Stomach smooth muscle (tissue), 2 donors: ENCODE results near the gene WNT3A.

ENCODE experiments used
- H3K27ac ChIP-seq: one replicate; pipeline ENCODE4 v1.7.0; 2013; ENCODE audit warnings: mild to moderate bottlenecking, low read length, inconsistent platforms
- H3K27me3 ChIP-seq, 2 donors: one replicate each; pipeline ENCODE4 v1.7.0; 2013; ENCODE audit warnings: low read length in 2 of 2; ENCODE audit not compliant: insufficient read depth in 2 of 2, control insufficient read depth in 1 of 2
- H3K36me3 ChIP-seq, 2 donors: one replicate each; pipeline ENCODE4 v1.7.0; 2013; ENCODE audit warnings: low read length in 2 of 2; ENCODE audit not compliant: control insufficient read depth in 2 of 2, insufficient read depth in 2 of 2
- H3K4me1 ChIP-seq: one replicate; pipeline ENCODE4 v1.7.0; 2013; ENCODE audit warnings: low read length; ENCODE audit not compliant: control insufficient read depth, insufficient read depth
- H3K4me3 ChIP-seq, 2 donors: one replicate each; pipeline ENCODE4 v1.7.0; 2013; ENCODE audit warnings: low read length in 2 of 2
- H3K9ac ChIP-seq, 2 donors: one replicate each; pipeline ENCODE4 v1.7.0; 2013; ENCODE audit warnings: low read length in 2 of 2, mild to moderate bottlenecking in 1 of 2
- H3K9me3 ChIP-seq, 2 donors: one replicate each; pipeline ENCODE4 v1.7.0; 2013; ENCODE audit warnings: low read length in 2 of 2; ENCODE audit not compliant: control insufficient read depth in 2 of 2
- donor health status: healthy.
- donor health status: Pancreatic carcinoma.

WNT3A gene

GRCh38 chr1:228037401-228038386 is 30.9 kb downstream of the WNT3A start:
- no peak overlapping the region for H3K4me3 ChIP-seq
- peaks cover 29 to 33% of the 10 kb centered on the region in 2 donors for H3K27me3 ChIP-seq
- peaks cover 6% of the 10 kb centered on the region for H3K4me1 ChIP-seq
- no peaks in the 10 kb centered on the region for H3K36me3 ChIP-seq
- H3K9ac ChIP-seq = no peak overlapping the region
- H3K27ac ChIP-seq = no peak overlapping the region
- no peaks in the 10 kb centered on the region for H3K9me3 ChIP-seq

GRCh38 chr1:228038387-228039005 is 31.7 kb downstream of the WNT3A start:
- peaks cover 29 to 33% of the 10 kb centered on the region in 2 donors for H3K27me3 ChIP-seq
- no peaks in the 10 kb centered on the region for H3K9me3 ChIP-seq
- no peaks in the 10 kb centered on the region for H3K36me3 ChIP-seq
- H3K9ac ChIP-seq = no peak overlapping the region
- no peak overlapping the region for H3K27ac ChIP-seq
- no peak overlapping the region for H3K4me3 ChIP-seq
- H3K4me1 ChIP-seq = peaks cover 6% of the 10 kb centered on the region

GRCh38 chr1:228039006-228039903 is 32.5 kb downstream of the WNT3A start:
- H3K27ac ChIP-seq = no peak overlapping the region

GRCh38 chr1:228039986-228040385 is 33.2 kb downstream of the WNT3A start:
- Histone ChIP-seq H3K36me3 (no peaks in the 10 kb centered on the region), H3K27me3 (peaks cover 29 to 33% of the 10 kb centered on the region in 2 donors), H3K9me3 (no peaks in the 10 kb centered on the region)

More at GRCh38 chr1:228039006-228039903, 32.5 kb downstream of the WNT3A start:
- Histone ChIP-seq H3K9ac (no peak overlapping the region), H3K4me1 (peaks cover 6% of the 10 kb centered on the region), H3K9me3 (no peaks in the 10 kb centered on the region), H3K4me3 (no peak overlapping the region), H3K27me3 (peaks cover 29 to 33% of the 10 kb centered on the region in 2 donors), H3K36me3 (no peaks in the 10 kb centered on the region)

GRCh38 chr1:228041316-228041715 is 34.5 kb downstream of the WNT3A start:
- Histone ChIP-seq H3K27me3 (peaks cover 23 to 32% of the 10 kb centered on the region in 2 donors), H3K4me1 (peaks cover 6% of the 10 kb centered on the region), H3K9me3 (no peaks in the 10 kb centered on the region), H3K4me3 (no peak overlapping the region), H3K36me3 (no peaks in the 10 kb centered on the region), H3K9ac (no peak overlapping the region), H3K27ac (no peak overlapping the region)

More at GRCh38 chr1:228039986-228040385, 33.2 kb downstream of the WNT3A start:
- Histone ChIP-seq H3K9ac (no peak overlapping the region), H3K4me3 (no peak overlapping the region), H3K27ac (no peak overlapping the region), H3K4me1 (peaks cover 6% of the 10 kb centered on the region)

- H3K9ac ChIP-seq = no peak overlapping the region
- H3K27ac ChIP-seq = no peak overlapping the region
- peaks cover 17 to 20% of the 10 kb centered on the region in 2 donors for H3K27me3 ChIP-seq
- H3K4me3 ChIP-seq = no peak overlapping the region
- H3K9me3 ChIP-seq = no peaks in the 10 kb centered on the region
- H3K36me3 ChIP-seq = no peaks in the 10 kb centered on the region
- H3K4me1 ChIP-seq = peaks cover 4% of the 10 kb centered on the region
Measured at GRCh38 chr1:228042508-228042907, 35.7 kb downstream of the WNT3A start.

GRCh38 chr1:228043281-228043848 is 36.6 kb downstream of the WNT3A start:
- Histone ChIP-seq H3K36me3 (no peaks in the 10 kb centered on the region), H3K9ac (no peak overlapping the region), H3K27me3 (peaks cover 15 to 16% of the 10 kb centered on the region in 2 donors), H3K4me1 (no peaks in the 10 kb centered on the region), H3K27ac (no peak overlapping the region), H3K9me3 (no peaks in the 10 kb centered on the region), H3K4me3 (no peak overlapping the region)

- no peaks in the 10 kb centered on the region for H3K9me3 ChIP-seq
- no peaks in the 10 kb centered on the region for H3K4me1 ChIP-seq
- no peak overlapping the region for H3K4me3 ChIP-seq
- no peak overlapping the region for H3K27ac ChIP-seq
- H3K27me3 ChIP-seq = peaks cover 0 to 8% of the 10 kb centered on the region in 2 donors
- no peaks in the 10 kb centered on the region for H3K36me3 ChIP-seq
- no peak overlapping the region for H3K9ac ChIP-seq
Measured at GRCh38 chr1:228044961-228045360, 38.2 kb downstream of the WNT3A start.

- no peaks in the 10 kb centered on the region for H3K9me3 ChIP-seq
- peaks cover 0 to 8% of the 10 kb centered on the region in 2 donors for H3K27me3 ChIP-seq
- H3K9ac ChIP-seq = no peak overlapping the region
- no peak overlapping the region for H3K4me3 ChIP-seq
- no peaks in the 10 kb centered on the region for H3K36me3 ChIP-seq
- no peak overlapping the region for H3K27ac ChIP-seq
- H3K4me1 ChIP-seq = no peaks in the 10 kb centered on the region
Measured at GRCh38 chr1:228045405-228045804, 38.6 kb downstream of the WNT3A start.

- Histone ChIP-seq H3K9ac (no peak overlapping the region), H3K36me3 (no peaks in the 10 kb centered on the region), H3K27ac (no peak overlapping the region), H3K4me1 (no peaks in the 10 kb centered on the region), H3K4me3 (no peak overlapping the region), H3K9me3 (no peaks in the 10 kb centered on the region), H3K27me3 (peaks cover 0 to 9% of the 10 kb centered on the region in 2 donors)
Measured at GRCh38 chr1:228045871-228046270, 39.1 kb downstream of the WNT3A start.
